HepG2 (cell line): ENCODE results near the gene MBLAC2. TPM values are rescaled to one million over a fixed set of nuclear protein-coding genes. Genes with fewer than 3 reads are reported as not detected.

Experiments
- ATAC-seq: fragments of 200-7000 bp; cut with Tn5 transposase; 3 replicates; pipeline ENCODE4 v1.9.1; 2020; ENCODE audit warnings: mild to moderate bottlenecking, moderate library complexity
- BruUV-seq: library from RNA; stranded (reverse); fragments of 400-500 nt; replicated peaks from 2 replicates; lab custom pipeline; 2021; lab: Mats Ljungman, UMichigan
- CTCF ChIA-PET: fragments of 300-600 bp; formaldehyde crosslinking; extraction: SDS; loops from one replicate; lab custom pipeline; 2021; ENCODE audit warnings: low total read pairs, inconsistent platforms, low intra/inter-chr PET ratio; lab: Yijun Ruan, JAX
- POLR2A ChIA-PET: fragments of 350-600 bp; sonication (Branson Sonifier 250); formaldehyde crosslinking; loops from one replicate; lab custom pipeline; 2020; ENCODE audit warnings: antibody characterized with exemption, inconsistent platforms; lab: Yijun Ruan, JAX
- DNase-seq: peaks from one replicate; pipeline ENCODE4 v3.0.0-alpha.2; 2015; ENCODE audit warnings: low spot score
- FAIRE-seq: peaks from 3 replicates; lab custom pipeline; 2011; peaks lifted over from hg19 to GRCh38; lab: Jason Lieb, UNC
- H2AFZ ChIP-seq: one replicate; pipeline ENCODE4 v1.6.1; 2011; ENCODE audit warnings: low read length, inconsistent platforms
- H3K27ac ChIP-seq: fragments of 300-600 bp; 3 replicates; pipeline ENCODE4 v1.8.0; 2011; ENCODE audit warnings: mixed run types, mild to moderate bottlenecking, mixed read lengths, low read length, inconsistent platforms; ENCODE audit not compliant: insufficient read depth; ENCODE audit errors: extremely low read length
- H3K27me3 ChIP-seq, 2 experiments: fragments of 200-600 bp in 1 of 2; 2 replicates in 1 of 2; 3 replicates in 1 of 2; pipeline versions ENCODE4 v1.6.0 to v1.8.0; 2011; ENCODE audit warnings: low read length in 2 of 2, mild to moderate bottlenecking in 2 of 2, moderate library complexity in 2 of 2, inconsistent platforms in 1 of 2; ENCODE audit not compliant: insufficient read depth in 2 of 2, control insufficient read depth in 1 of 2
- H3K36me3 ChIP-seq, 2 experiments: fragments of 200-600 bp in 1 of 2; replicated peaks in 1 of 2; 2 replicates in 1 of 2; 3 replicates in 1 of 2; pipeline versions ENCODE4 v1.5.1 to v1.8.0; 2011; ENCODE audit warnings: low read length in 2 of 2, inconsistent platforms in 1 of 2; ENCODE audit not compliant: insufficient read depth in 2 of 2, control insufficient read depth in 1 of 2
- H3K4me1 ChIP-seq: 2 replicates; pipeline ENCODE4 v1.5.1; 2012; ENCODE audit warnings: low read length, inconsistent platforms; ENCODE audit not compliant: insufficient read depth
- H3K4me2 ChIP-seq: 2 replicates; pipeline ENCODE4 v1.6.0; 2011; ENCODE audit warnings: low read depth, low read length, inconsistent platforms
- H3K4me3 ChIP-seq, 3 experiments: fragments of 200-600 bp in 1 of 3; sonication (generic), shearing (Covaris generic) in 1 of 3; replicated peaks in 1 of 3; 2 replicates each; pipeline ENCODE4 v1.5.1; 2011 to 2016; ENCODE audit warnings: low read length in 3 of 3, inconsistent platforms in 2 of 3, low read depth in 2 of 3, mild to moderate bottlenecking in 2 of 3, control low read depth in 1 of 3, mixed read lengths in 1 of 3; ENCODE audit not compliant: insufficient read depth in 1 of 3
- H3K79me2 ChIP-seq: one replicate; pipeline ENCODE4 v1.6.1; 2011; ENCODE audit warnings: low read length, inconsistent platforms; ENCODE audit not compliant: insufficient read depth
- H3K9ac ChIP-seq: 2 replicates; pipeline ENCODE4 v1.6.0; 2011; ENCODE audit warnings: mild to moderate bottlenecking, low read depth, low read length, inconsistent platforms; ENCODE audit not compliant: insufficient read depth
- H3K9me3 ChIP-seq: 2 replicates; pipeline ENCODE4 v1.5.1; 2012; ENCODE audit warnings: mild to moderate bottlenecking, low read length
- H4K20me1 ChIP-seq: 2 replicates; pipeline ENCODE4 v1.6.0; 2011; ENCODE audit warnings: inconsistent platforms, mild to moderate bottlenecking, low read length, moderate library complexity; ENCODE audit not compliant: insufficient read depth
- AGO1 ChIP-seq: fragments of 200-400 bp; formaldehyde crosslinking; IDR thresholded peaks from 2 replicates; pipeline ENCODE4 v1.6.1; 2017; ENCODE audit warnings: mild to moderate bottlenecking, low read depth, low read length, moderate library complexity; ENCODE audit not compliant: poor library complexity, severe bottlenecking
- BRCA1 ChIP-seq: sonication (generic); formaldehyde crosslinking; IDR thresholded peaks from 2 replicates; pipeline ENCODE4 v1.4.0; 2020; ENCODE audit warnings: missing genetic modification reagents
- DDIT3 ChIP-seq: sonication (generic); formaldehyde crosslinking; IDR thresholded peaks from 2 replicates; pipeline ENCODE4 v1.4.0; 2020; ENCODE audit warnings: mild to moderate bottlenecking, missing genetic modification reagents
- ETV6 ChIP-seq: sonication (generic); formaldehyde crosslinking; conservative IDR thresholded peaks from 2 replicates; pipeline ENCODE4 v1.4.0; 2020; ENCODE audit warnings: missing genetic modification reagents
- IRX3 ChIP-seq: sonication (generic); formaldehyde crosslinking; IDR thresholded peaks from 2 replicates; pipeline ENCODE4 v1.8.1; 2023; ENCODE audit warnings: mild to moderate bottlenecking, low read depth, missing genetic modification reagents, borderline replicate concordance
- ISL2 ChIP-seq: sonication (generic); formaldehyde crosslinking; IDR thresholded peaks from 2 replicates; pipeline ENCODE4 v1.5.0; 2020; ENCODE audit warnings: missing genetic modification reagents
- KMT2A ChIP-seq: sonication (generic); formaldehyde crosslinking; IDR thresholded peaks from 2 replicates; pipeline ENCODE4 v1.4.0; 2020; ENCODE audit warnings: missing genetic modification reagents
- NFKBIZ ChIP-seq: IDR thresholded peaks from 2 replicates; pipeline ENCODE4 v1.6.1; 2018; ENCODE audit warnings: missing genetic modification reagents, missing compliant biosample characterization
- RBFOX2 ChIP-seq: fragments of 200-400 bp; formaldehyde crosslinking; IDR thresholded peaks from 2 replicates; pipeline ENCODE4 v1.6.1; 2017; ENCODE audit warnings: low read depth, mild to moderate bottlenecking, low read length
- RELA ChIP-seq: sonication (generic); formaldehyde crosslinking; IDR thresholded peaks from 2 replicates; pipeline ENCODE4 v1.4.0; 2020; ENCODE audit warnings: missing genetic modification reagents
- TSC22D2 ChIP-seq: sonication (generic); formaldehyde crosslinking; IDR thresholded peaks from 2 replicates; pipeline ENCODE4 v1.5.1; 2020; ENCODE audit warnings: missing genetic modification reagents, mild to moderate bottlenecking, borderline replicate concordance
- ZNF280D ChIP-seq: sonication (generic); formaldehyde crosslinking; IDR thresholded peaks from 2 replicates; pipeline ENCODE4 v1.5.1; 2020; ENCODE audit warnings: mild to moderate bottlenecking, missing genetic modification reagents
- ZNF557 ChIP-seq: sonication (generic); formaldehyde crosslinking; IDR thresholded peaks from 2 replicates; pipeline ENCODE4 v1.4.0; 2020; ENCODE audit warnings: missing genetic modification reagents
- ZNF672 ChIP-seq: sonication (generic); formaldehyde crosslinking; IDR thresholded peaks from 2 replicates; pipeline ENCODE4 v1.8.1; 2022; ENCODE audit warnings: missing genetic modification reagents
- ZNF724P ChIP-seq: sonication (generic); formaldehyde crosslinking; IDR thresholded peaks from 2 replicates; pipeline ENCODE4 v1.8.0; 2022; ENCODE audit warnings: missing genetic modification reagents, borderline replicate concordance
- ZNF75D ChIP-seq: sonication (generic); formaldehyde crosslinking; IDR thresholded peaks from 2 replicates; pipeline ENCODE4 v1.8.1; 2023; ENCODE audit warnings: missing genetic modification reagents, mild to moderate bottlenecking, borderline replicate concordance
- ZNF792 ChIP-seq: IDR thresholded peaks from 2 replicates; pipeline ENCODE4 v1.6.1; 2016
- WGBS: methylation state at CpG from one replicate; pipeline ENCODE4 v1.1.6; 2017; ENCODE audit warnings: low lambda C conversion rate; 5-methylcytosine and 5-hydroxymethylcytosine counted together
- in situ Hi-C: cut with HindIII; loops from 2 replicates; pipeline ENCODE4 v1.10.0; 2017; ENCODE audit warnings: low pct_unique_long_range_greater_than_20kb; ENCODE audit not compliant: extremely low pct_ligation_motif_present
- intact Hi-C: fragments of 100-400 bp; cut with micrococcal nuclease; formaldehyde crosslinking; loops from one replicate; pipeline ENCODE4 v1.10.0; 2022; ENCODE audit not compliant: unreplicated experiment
- polyA plus RNA-seq, 8 experiments: library from polyadenylated mRNA; depleted of rRNA in 3 of 8; stranded (reverse) in 7 of 8; unstranded in 1 of 8; fragments of >200 nt; fragmentation: Illumina TruSeq in 4 of 8; extraction: Trizol in 4 of 8; gene quantifications; 2 replicates each; pipeline versions ENCODE4 v1.2.1 to v1.2.3, GENCODE V29; 2011 to 2016; ENCODE audit warnings: low read depth in 4 of 8, missing spikeins in 1 of 8, mixed read lengths in 1 of 8; ENCODE audit not compliant: insufficient read depth in 1 of 8
- total RNA-seq, 5 experiments: library from RNA; depleted of rRNA; stranded (reverse); fragments of >200 nt; fragmentation: Illumina TruSeq; extraction: Trizol; gene quantifications; 2 replicates each; pipeline ENCODE4 v1.2.3, GENCODE V29; 2016; ENCODE audit warnings: low read depth in 1 of 5
- TF ChIP-seq, protein P1 (sequence below): sonication (generic); formaldehyde crosslinking; IDR thresholded peaks from 2 replicates; pipeline ENCODE4 v1.8.0; 2023; ENCODE audit warnings: mild to moderate bottlenecking, missing genetic modification reagents

The MBLAC2 gene
- total and polyA plus RNA-seq, 2 of the 13 experiments (the other 11 are each of a cell fraction or from before 2014, with no cell fraction given) = 2.9 to 4.1 TPM

GRCh38 chr5:90477621-90478215, 3.1 kb upstream of the MBLAC2 start:
- POLR2A ChIA-PET = no interaction called here
- Histone ChIP-seq H3K27me3 (no peaks in the 10 kb centered on the region), H3K4me1 (peaks cover 24% of the 10 kb centered on the region), H3K4me3 (no peak overlapping the region), H3K36me3 (no peaks in the 10 kb centered on the region), H3K4me2 (no peak overlapping the region), H4K20me1 (no peaks in the 10 kb centered on the region), H2AFZ (no peak overlapping the region), H3K27ac (no peak overlapping the region), H3K79me2 (peaks cover 7% of the 10 kb centered on the region), H3K9ac (no peak overlapping the region), H3K9me3 (no peaks in the 10 kb centered on the region)
- no TSS peak for BruUV-seq
- WGBS = 90% methylated on average over 8 of the region's 8 CpGs
- in situ Hi-C loops = no loop called here
- FAIRE-seq = no peak
- DNase-seq = no peak
- ATAC-seq = no peak
- CTCF ChIA-PET = no interaction called here
- TF ChIP-seq ZNF75D (CRISPR knock-in tag) (no peak), RBFOX2 (no peak), RELA (no peak), ZNF280D (CRISPR knock-in tag) (no peak), IRX3 (no peak), ISL2 (CRISPR knock-in tag) (no peak), KMT2A (no peak), ETV6 (CRISPR knock-in tag) (no peak), DDIT3 (CRISPR knock-in tag) (no peak), AGO1 (no peak), ZNF672 (no peak), TSC22D2 (no peak), ZNF792 (CRISPR knock-in tag) (no peak), BRCA1 (CRISPR knock-in tag) (no peak), NFKBIZ (CRISPR knock-in tag) (no peak), ZNF557 (CRISPR knock-in tag) (no peak), ZNF724P (CRISPR knock-in tag) (no peak)
- TF ChIP-seq, protein P1, sequence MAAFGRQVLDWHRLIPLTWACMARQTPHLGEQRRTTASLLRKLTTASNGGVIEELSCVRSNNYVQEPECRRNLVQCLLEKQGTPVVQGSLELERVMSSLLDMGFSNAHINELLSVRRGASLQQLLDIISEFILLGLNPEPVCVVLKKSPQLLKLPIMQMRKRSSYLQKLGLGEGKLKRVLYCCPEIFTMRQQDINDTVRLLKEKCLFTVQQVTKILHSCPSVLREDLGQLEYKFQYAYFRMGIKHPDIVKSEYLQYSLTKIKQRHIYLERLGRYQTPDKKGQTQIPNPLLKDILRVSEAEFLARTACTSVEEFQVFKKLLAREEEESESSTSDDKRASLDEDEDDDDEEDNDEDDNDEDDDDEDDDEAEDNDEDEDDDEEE (CRISPR knock-in tag) = no peak
- intact Hi-C loops = no loop called here
